ENCODE results near the gene ROR1.

The ROR1 gene

DNA sequence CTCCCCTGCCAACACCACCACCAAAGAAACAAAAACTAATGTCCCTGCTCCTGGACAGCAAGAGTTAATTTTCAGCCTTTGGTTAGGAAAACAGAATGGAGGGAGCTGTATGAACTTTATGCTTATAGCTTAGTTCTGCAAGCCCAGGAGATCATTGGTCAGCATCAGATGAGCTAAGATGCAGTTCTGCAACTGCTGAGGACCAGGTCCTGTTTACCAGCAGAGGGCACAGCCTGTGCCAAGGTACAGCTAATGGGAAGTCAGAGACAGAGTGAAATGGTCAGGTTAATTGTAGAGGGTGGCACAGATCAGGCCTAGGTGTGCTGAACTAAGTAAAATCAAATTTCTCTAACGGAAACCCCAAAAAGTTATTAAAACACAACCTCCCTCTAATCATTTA is 161.3 kb downstream of the ROR1 start:
- peak; percentile 55 for DNase-seq
- in situ Hi-C loops (cut with HindIII; ENCODE audit: low pct_ligation_motif_present, low pct_unique_long_range_greater_than_20kb, low sequenced_read_pairs), result no loop called here

DNA sequence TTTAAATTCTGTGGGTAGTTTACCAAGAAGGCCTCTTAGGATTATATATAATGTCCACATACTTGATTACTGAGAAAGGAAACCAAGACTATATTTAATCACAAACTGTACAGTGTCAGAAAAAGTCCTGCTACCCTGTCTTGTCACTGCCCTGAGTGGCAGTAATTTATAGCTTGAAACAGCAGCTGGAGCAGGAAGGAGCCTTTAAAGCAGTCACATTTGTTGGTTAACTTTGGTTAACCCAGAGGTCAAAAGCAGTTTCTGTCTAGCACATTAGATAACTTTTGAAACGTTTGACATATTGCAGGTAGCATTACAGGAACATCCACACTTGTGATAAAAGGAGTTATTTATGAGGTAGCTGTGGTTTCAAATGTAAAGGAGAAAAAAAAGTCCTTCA is 161.7 kb downstream of the ROR1 start:
- in situ Hi-C loops (cut with HindIII; ENCODE audit: low pct_ligation_motif_present, low pct_unique_long_range_greater_than_20kb, low sequenced_read_pairs), result no loop called here
- DNase-seq, result no peak

DNA sequence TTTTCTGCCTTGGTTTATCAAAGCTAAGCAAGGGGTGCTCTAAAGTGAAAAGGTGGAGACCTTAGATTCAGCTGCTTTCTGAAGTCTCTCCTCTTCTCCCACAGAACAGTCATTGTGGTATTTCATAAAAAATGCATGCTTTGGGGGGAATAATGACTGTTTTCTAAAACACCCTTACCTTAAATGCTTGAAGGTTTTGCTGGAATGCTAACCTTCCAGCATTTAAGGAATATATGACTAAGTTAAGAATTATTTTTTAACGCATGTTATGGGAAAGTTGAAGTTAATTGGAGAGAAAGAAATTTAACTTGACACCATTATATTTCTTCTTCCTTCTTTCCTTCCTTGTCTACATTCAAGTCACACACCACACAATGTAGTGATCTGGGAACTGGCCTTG is 162.5 kb downstream of the ROR1 start:
- DNase-seq, result no peak
- in situ Hi-C loops (cut with HindIII; ENCODE audit: low pct_ligation_motif_present, low pct_unique_long_range_greater_than_20kb, low sequenced_read_pairs), result no loop called here

DNA sequence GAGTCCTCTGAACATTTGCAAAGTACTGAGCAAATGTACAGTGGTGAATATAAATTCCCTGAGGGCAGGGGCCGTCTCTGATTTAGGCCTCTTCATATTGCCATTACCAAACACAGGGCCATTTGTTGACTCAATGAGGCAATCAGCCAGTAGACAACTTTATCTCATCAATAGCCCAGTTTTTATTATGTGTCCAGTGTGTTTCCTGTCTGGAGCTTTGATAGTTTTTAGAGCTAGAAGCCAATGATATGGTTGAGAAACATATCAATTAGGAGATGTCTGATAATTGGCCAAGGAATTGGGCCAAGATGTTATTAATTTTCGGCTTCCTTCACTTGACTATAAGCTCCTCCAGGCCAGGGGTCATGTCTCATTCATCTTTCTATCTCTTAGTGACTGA is 163.0 kb downstream of the ROR1 start:
- in situ Hi-C loops (cut with HindIII; ENCODE audit: low pct_ligation_motif_present, low pct_unique_long_range_greater_than_20kb, low sequenced_read_pairs), result no loop called here
- no peak for DNase-seq

DNA sequence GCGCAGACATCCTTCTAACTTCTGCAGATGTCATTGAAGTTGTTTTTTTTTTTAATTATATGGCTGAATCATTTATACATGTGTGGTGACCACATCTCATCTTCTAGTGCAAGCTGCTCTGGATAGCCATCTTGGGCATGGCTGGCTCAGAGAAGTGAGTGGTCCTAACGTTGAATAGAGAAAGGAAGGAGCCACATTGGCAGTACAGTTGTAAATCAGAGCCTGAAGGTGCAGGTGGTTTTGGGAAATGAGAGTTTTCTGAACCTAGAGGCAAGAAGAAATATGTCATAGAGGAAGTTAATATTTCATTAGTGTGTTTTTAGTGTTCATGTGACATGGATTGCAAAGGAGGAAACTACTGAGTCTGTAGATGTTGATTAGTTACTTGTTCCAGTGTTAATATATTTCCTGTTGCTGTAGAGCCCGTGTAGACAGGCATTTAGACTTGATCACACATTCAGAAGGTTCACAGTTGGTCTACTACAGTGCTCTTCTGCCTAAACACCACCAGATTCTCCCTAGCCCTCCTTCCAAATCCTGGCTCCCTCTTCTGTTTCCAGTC is 163.7 kb downstream of the ROR1 start:
- in situ Hi-C loops (cut with HindIII; ENCODE audit: low pct_ligation_motif_present, low pct_unique_long_range_greater_than_20kb, low sequenced_read_pairs), result no loop called here
- DNase-seq, result no peak

DNA sequence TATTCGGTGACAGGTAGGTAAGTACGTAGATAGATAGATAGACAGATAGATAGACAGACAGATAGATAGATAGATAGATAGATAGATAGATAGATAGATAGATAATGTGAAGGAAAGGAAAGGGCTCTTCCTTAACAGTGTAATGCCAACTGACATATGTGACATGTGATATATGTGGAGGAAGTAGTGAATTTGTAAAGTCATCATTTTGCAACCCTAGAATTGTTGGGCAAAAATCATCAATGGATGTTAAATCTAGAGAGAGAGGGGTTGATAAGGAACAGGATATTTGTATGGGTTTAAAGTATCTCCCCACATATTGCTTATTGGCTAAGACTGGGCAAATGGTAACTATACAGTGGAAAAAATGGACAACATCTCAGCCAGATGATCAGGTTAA is 166.6 kb downstream of the ROR1 start:
- in situ Hi-C loops (cut with HindIII; ENCODE audit: low pct_ligation_motif_present, low pct_unique_long_range_greater_than_20kb, low sequenced_read_pairs), result no loop called here
- DNase-seq, result no peak

DNA sequence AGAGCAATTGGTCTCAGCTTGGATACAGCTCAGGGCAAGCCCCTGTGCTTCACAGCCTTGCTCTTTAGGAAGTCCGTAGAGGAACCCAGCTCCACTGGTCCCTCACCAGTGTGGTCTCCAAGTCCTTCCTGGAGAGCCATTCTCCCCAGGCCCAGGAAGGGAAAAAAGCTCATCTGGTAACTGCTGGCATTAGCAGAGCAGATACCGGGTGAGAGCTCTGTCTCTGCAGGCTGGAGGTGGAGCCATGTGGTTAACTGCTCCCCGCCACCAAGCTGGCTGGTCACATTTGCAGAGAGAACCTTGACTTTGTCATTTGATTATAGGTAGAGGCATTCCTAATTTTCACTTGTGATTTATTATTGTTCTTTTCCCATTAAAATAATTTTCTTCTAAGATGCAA is 169.6 kb downstream of the ROR1 start:
- no peak for DNase-seq
- in situ Hi-C loops (cut with HindIII; ENCODE audit: low pct_ligation_motif_present, low pct_unique_long_range_greater_than_20kb, low sequenced_read_pairs), result no loop called here

DNA sequence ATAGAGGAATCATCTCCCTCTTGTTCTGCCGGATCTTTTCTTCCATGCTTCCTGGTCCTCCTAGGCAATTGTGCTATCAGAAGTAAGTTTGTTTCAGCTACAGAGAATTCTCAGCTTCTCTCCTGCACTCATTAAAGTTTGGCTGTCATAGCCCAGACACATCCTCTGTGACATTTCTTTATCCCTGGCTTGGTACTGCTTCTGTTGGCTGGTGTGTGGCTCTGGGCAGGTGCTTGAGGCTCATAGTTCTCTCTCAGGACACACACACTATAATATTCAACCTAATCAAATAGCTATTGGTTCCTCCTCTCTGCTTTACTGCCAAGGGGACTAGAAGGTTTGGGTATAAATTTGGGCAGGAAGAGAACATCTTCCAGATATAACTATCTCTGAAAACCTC is 172.1 kb downstream of the ROR1 start:
- in situ Hi-C loops (cut with HindIII; ENCODE audit: low pct_ligation_motif_present, low pct_unique_long_range_greater_than_20kb, low sequenced_read_pairs), result no loop called here
- no peak for DNase-seq

DNA sequence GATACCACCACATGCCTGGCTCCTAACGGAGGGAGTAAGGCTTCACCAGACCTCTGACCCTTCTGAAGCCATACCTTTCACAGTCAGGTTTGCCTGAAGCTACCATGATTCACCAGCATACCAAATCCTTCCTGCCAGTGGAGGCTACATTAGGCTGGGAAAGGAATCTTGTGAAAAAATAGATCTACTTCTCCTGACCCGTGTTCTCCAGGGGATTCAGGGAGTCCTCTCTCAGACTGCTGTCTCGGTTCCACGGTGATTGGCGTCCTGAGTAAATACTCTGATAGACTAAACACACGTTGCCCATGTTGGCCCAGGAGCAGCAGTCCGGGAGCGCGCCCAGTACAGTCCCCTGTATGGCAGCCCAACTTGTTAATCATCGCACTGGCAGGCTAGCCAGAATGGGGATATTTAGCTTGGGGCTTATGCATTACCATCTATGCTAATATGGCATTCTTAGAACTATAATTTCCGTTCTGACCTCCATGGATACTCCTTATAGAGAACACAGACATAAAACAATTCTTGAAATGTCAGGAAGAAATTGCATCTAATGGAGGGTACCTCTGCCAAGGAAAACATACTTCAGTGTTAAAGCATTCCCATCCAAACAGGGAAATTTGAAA is 173.2 kb downstream of the ROR1 start:
- DNase-seq, result no peak
- in situ Hi-C loops (cut with HindIII; ENCODE audit: low pct_ligation_motif_present, low pct_unique_long_range_greater_than_20kb, low sequenced_read_pairs), result no loop called here

DNA sequence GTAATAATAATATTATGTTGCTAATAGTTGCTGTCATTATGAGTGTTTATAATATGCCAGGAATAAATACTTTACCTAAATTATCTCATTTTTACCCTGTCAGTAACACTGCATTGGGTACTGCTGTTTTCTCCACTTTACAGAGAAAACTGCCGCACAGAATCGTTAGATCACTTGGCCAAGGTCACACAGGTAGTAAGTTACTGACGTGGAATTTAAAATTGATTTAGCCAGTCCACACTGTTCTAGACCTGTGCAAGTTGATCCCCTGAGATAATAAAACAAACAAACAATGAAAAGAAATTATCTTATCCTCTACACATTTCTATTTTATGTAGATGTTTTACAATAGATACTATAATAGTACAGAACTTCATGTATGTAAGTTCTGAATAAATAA is 174.1 kb downstream of the ROR1 start:
- DNase-seq, result no peak

DNA sequence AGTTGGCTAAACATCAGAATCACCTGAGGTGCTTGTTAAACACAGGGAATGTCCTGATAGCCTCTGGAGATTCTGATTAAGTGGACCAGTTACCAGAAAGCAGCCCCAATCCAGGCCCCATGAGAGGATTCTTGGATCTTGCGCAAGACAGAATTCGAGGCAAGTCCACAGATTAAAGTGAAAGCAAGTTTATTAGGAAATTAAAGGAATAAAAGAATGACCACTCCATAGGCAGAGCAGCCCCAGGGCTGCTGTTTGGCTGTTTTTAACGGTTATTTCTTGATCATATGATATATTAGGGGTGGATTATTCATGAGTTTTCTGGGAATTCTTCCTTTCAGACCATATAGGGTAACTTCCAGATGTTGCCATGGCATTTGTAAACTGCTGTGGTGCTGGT is 176.2 kb downstream of the ROR1 start:
- DNase-seq, result no peak
- in situ Hi-C loops (cut with HindIII; ENCODE audit: low pct_ligation_motif_present, low pct_unique_long_range_greater_than_20kb, low sequenced_read_pairs), result no loop called here

More for the DNA sequence above, 174.1 kb downstream of the ROR1 start:
- in situ Hi-C loops (cut with HindIII; ENCODE audit: low pct_ligation_motif_present, low pct_unique_long_range_greater_than_20kb, low sequenced_read_pairs), result no loop called here

DNA sequence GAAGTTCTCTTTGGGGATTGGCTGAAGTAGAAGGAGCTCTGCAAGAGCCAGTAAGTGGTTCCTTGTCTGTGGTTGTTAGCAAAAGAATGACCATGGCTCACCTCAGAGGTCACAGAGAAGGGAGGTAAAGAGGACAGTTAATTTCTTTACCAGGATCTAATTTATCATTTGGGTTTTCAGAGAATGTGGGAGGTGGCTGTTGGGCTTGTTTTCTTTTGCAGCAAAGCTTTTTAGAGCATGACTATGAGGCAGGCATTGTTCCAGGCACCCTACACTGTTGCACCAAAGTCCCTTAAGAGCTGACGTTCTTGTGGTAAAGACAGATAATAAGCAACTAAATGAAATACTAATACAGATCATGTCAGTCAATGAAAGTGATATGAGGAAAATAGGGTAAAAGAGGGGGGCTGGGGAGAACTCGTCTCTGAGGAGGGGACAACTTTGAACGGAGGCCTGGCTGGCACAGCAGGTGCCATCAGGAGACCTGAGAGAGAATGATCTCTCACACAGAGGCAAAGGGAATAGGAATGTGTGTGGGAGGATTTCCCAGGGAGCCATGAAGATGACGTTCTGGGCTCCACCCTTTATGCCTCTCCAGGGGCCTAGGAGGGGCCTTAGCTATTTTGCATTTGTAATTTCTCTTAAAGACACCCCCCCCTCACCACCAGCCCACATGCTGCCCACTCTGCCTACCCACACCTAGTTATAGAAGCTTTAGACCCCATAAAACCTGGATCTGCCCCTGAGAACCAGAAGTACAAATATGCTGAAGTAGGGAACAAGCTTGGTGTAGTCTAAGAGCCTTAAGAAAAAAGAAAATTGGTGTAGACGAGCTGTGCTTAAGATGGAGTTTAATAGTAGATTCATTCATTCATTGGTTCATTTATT is 177.5 kb downstream of the ROR1 start:
- DNase-seq, result no peak
- in situ Hi-C loops (cut with HindIII; ENCODE audit: low pct_ligation_motif_present, low pct_unique_long_range_greater_than_20kb, low sequenced_read_pairs), result no loop called here

DNA sequence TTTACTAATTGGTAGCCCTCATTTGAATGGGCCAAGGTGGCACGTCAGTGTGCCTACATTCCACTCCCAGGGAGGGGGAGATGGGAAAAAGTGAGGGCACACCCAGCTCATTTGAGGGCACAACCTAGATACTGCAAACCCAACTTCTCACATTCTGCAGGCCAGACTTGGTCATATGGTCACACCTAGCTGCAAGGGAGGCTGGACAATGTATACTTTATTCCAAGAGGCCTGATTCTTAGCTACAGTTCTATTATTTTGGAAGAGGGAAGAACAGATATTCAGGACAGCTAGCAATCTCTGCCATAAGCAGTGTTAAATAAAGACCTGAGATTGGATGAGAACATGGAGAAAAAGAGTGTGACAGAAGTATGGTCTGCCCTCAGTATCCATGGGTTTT is 180.4 kb downstream of the ROR1 start:
- in situ Hi-C loops (cut with HindIII; ENCODE audit: low pct_ligation_motif_present, low pct_unique_long_range_greater_than_20kb, low sequenced_read_pairs), result no loop called here
- DNase-seq, result no peak

DNA sequence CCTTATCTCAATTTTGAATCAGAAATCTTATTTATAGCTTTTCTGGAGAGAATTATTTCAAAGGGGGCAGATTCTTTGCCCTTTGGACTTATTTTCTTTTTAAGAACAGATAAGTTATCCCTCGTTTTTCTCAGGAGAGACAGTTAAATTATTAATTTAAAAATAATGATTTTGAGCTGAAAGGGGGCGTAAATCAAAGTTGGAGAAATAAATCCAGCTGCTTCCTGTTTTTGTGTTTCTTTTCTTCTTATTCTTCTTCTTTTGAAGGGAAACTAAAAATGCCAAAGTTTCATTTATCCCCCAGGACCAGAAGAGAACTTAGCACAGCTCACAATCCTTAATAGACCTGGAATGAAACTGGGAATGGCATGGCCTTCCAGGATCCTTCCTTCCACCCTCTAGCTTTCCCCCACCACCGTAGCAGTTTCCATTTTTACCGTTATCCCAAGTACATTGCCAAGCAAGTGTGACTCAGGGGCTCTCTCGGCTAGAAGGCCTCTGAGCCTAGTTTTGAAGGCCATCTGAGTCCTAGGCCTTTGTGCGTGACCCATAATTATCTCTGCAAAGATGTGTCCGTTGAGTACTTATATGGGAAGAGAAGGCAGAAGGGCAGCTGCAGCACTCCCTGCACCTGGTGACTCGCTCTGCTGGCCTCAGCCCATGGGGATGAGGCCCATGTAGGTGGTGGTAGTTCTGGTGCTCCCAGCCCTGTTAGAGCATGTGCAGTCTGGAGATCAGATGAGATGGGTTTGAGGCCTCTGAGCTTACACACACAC is 181.7 kb downstream of the ROR1 start:
- in situ Hi-C loops (cut with HindIII; ENCODE audit: low pct_ligation_motif_present, low pct_unique_long_range_greater_than_20kb, low sequenced_read_pairs), result no loop called here
- DNase-seq, result no peak

DNA sequence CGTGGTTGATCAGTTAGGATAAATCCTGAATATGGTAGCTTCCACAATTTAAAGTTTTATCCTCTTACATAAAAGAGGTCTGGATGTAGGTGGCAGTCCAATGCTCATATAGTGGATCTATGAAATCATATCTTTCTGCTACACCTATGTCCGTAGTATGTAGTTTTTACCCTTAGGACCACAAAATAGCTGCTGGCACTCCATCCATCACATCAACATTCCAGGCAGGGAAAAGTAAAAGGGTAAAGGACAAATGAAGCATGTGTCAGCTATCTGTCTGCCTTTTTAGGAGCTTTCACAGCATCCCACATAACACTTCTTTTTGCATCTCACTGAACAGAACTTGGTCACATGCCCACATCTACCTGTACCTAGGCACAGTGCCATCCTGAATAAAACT is 184.7 kb downstream of the ROR1 start:
- in situ Hi-C loops (cut with HindIII; ENCODE audit: low pct_ligation_motif_present, low pct_unique_long_range_greater_than_20kb, low sequenced_read_pairs), result no loop called here
- no peak for DNase-seq

DNA sequence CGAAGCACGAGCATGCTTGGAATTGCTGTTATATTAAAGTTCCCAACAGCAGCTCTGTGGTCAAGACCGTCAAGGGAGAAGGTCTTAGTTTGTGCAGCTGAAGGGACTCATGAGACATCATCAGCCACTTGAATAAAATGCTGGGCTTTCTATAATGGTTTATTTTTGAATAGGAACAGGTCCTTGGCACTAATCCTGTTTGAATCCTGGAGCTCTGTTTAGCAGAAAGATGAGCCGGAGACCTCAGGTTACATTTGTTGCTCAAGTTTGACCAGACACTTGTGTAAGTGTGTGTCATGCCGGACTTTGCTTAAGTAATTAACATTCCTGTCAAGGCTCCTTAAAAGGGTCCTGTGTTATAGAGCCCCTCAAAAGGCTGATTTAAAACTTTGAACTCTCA is 186.5 kb downstream of the ROR1 start:
- no peak for DNase-seq
- in situ Hi-C loops (cut with HindIII; ENCODE audit: low pct_ligation_motif_present, low pct_unique_long_range_greater_than_20kb, low sequenced_read_pairs), result no loop called here

DNA sequence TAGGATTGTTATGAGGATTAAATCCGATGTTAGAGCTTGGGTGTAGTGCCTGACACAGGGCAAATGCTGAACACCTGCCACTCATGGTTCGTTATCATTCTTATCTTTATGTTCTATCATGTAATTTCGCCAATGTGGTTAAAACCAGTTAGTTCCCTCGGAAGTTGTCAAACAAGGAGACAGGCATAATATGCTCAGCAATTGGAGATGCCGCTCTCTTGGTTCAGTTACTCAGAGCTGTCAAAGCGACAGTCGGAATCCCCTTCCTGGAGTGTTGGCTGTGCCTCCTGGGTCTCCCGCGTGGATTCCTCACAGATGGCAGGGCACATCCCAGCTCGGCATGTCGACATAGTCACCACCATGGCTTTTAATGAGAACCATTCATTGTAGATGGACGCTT is 192.2 kb downstream of the ROR1 start:
- in situ Hi-C loops (cut with HindIII; ENCODE audit: low pct_ligation_motif_present, low pct_unique_long_range_greater_than_20kb, low sequenced_read_pairs), result no loop called here
- no peak for DNase-seq

DNA sequence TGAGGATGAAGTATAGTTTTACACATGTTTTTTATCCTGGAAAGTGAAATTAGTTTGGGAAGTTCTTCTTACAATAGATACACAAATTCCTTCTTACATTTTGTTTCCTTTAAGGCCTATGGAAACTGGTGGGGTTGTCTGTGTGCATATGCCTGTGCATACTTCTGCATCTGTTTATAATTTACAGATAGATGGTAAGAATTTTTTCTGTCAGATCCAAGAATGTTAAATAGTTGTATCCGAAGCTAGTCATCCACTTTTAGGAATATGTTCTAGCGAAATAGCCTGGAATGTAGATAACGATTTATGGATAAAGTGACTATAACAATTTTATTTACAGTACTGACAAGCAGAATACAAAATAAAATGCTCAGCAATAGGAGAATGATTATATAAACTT is 194.1 kb downstream of the ROR1 start:
- in situ Hi-C loops (cut with HindIII; ENCODE audit: low pct_ligation_motif_present, low pct_unique_long_range_greater_than_20kb, low sequenced_read_pairs), result no loop called here
- DNase-seq, result no peak

All from ACHN (cell line).